ENCODE measurements around the gene SLC39A13. TPM values are rescaled to one million over a fixed set of nuclear protein-coding genes. Genes with fewer than 3 reads are reported as not detected.
A peak's percentile ranks its signal among the peaks of the same experiment; 100 is the strongest.

SLC39A13 gene
- 27.1 and 30.8 TPM in 2 replicates for total RNA-seq (2022)
- Bru-seq, nascent RNA = percentile 53 among the genes with signal in this experiment
- BruChase-seq, experiment 1, labeled RNA remaining after a 2-hour chase = percentile 61 among the genes with signal in this experiment
- percentile 64 among the genes with signal in this experiment for BruChase-seq, experiment 2, labeled RNA remaining after a 6-hour chase
- long read RNA-seq, partial matches to known transcripts = 24 of 108 reads
- long read RNA-seq, other reads (novel, unspliced or antisense) = 78 of 108 reads

DNA sequence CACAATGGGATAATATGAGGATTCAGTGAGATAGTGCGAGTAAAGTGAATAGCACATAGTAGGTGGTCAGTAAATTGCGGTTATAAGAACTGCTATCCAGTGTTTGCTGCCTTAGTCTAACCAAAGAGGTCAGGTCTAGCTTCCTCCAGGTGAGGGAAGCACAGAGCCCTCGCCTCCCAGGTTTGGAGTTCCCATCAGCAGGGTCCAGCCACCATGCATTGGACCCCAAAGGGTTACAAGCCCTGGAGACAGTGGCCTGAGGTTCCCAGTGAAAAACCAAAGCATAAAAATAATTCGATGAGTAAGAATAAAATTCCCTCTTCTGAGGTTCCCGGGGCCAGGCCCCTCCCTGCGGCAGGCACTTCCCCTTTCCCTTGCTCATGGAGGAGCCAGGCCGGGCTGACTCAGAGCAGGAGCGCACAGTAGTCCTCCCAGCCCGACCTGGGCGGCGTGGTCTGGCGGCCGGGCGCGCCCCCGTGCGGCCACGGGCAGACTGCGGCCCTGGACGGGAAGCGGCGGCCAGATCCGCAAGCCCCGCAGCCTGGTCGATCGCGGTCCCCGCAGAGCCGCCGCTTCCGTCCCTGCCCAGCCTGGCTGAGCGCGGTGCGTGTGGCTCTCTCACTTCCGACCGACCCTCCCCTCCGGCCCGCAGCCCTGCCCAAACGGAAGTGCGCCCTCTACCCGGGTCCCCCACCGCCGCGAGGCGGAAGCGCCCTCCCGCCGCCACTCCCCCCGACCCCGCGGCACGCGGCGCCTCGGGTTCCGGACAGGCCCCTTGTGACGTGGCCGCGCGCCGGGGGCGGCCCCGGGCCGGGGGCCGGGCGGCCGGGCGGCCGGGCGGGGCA is at the start of gene SLC39A13:
TSS of gene SLC39A13 (plus strand) at position 845 of the 845 bp plus-strand sequence. CDS start 1,505 bp downstream, outside the sequence.
- no peaks in the 10 kb centered on the region for H3K9me3 ChIP-seq
- Mint-ChIP-seq H3K9me3 (ENCODE audit: unreplicated experiment) (no peaks in the 10 kb centered on the region), H3K27ac (ENCODE audit: unreplicated experiment) (peak within 1 kb of the TSS; percentile 82), H3K36me3 (ENCODE audit: insufficient read depth, unreplicated experiment) (peaks cover 9% of the 10 kb centered on the region), H3K4me1 (ENCODE audit: low read depth, unreplicated experiment) (peaks cover 9% of the 10 kb centered on the region), H3K4me3 (ENCODE audit: unreplicated experiment) (peak within 1 kb of the TSS; percentile 89), H3K27me3 (ENCODE audit: insufficient read depth, unreplicated experiment) (no peaks in the 10 kb centered on the region)
- CTCF ChIA-PET = interaction anchor here (0.5 to 1.1 kb wide), 6 partner anchors 16 to 145 kb away, joined by 3 to 5 read pairs (median 4); no protein-coding TSS in a partner anchor
- TF ChIP-seq, protein P1, sequence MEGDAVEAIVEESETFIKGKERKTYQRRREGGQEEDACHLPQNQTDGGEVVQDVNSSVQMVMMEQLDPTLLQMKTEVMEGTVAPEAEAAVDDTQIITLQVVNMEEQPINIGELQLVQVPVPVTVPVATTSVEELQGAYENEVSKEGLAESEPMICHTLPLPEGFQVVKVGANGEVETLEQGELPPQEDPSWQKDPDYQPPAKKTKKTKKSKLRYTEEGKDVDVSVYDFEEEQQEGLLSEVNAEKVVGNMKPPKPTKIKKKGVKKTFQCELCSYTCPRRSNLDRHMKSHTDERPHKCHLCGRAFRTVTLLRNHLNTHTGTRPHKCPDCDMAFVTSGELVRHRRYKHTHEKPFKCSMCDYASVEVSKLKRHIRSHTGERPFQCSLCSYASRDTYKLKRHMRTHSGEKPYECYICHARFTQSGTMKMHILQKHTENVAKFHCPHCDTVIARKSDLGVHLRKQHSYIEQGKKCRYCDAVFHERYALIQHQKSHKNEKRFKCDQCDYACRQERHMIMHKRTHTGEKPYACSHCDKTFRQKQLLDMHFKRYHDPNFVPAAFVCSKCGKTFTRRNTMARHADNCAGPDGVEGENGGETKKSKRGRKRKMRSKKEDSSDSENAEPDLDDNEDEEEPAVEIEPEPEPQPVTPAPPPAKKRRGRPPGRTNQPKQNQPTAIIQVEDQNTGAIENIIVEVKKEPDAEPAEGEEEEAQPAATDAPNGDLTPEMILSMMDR (IDR thresholded peaks at IDR 0.05; ENCODE audit: insufficient read depth in 1 of 2, low read depth in 1 of 2, low read length in 1 of 2, severe bottlenecking in 1 of 2, unreplicated experiment in 1 of 2) = peak; percentile 60 to 85
- TSS peak; percentile 88 for BruUV-seq (replicated peaks)
- POLR2A ChIA-PET = interaction anchor here (0.5 to 1.0 kb wide), 6 partner anchors 13 to 145 kb away, joined by 3 to 7 read pairs (median 4); partner anchors contain the start of gene PSMC3
- H3K4me1 ChIP-seq = peaks cover 9% of the 10 kb centered on the region; the same call in 1 of the 2 replicates
- intact Hi-C loops (cut with micrococcal nuclease; ENCODE audit: unreplicated experiment) = loop anchor here (1.0 to 5.0 kb wide), 4 partner anchors 18 to 445 kb away; partner anchors contain the start of genes NR1H3 and PSMC3
- no peaks in the 10 kb centered on the region for H3K36me3 ChIP-seq (ENCODE audit: control insufficient read depth, insufficient read depth, low read length)
- H3K27me3 ChIP-seq (replicated peaks; ENCODE audit: control insufficient read depth, insufficient read depth, low read length) = no peaks in the 10 kb centered on the region
- DNase-seq = peak; percentile 96 to 98
- peak within 1 kb of the TSS; percentile 70 for H3K4me3 ChIP-seq (ENCODE audit: low read depth, low read length)

DNA sequence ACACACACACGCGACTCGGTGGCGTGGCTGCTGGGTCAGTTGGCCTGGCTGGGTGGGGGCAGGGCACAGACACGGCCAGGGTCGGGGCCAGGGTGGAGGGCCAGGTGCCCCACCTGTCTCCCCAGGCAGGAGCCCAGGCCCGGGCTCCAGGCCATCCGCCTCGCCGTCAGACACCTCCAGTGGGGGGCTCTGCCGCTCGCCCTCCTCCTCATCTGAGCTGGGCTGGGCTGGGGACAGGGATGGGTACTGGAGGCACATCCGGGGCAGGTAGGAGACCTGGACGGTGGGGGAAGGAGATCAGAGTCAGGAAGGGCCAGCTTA is 49.7 kb upstream of the SLC39A13 start:
- no peaks in the 10 kb centered on the region for H3K36me3 ChIP-seq (ENCODE audit: control insufficient read depth, insufficient read depth, low read length)
- H3K9me3 ChIP-seq = peaks cover 10% of the 10 kb centered on the region; the same call in 1 of the 2 replicates
- no peaks in the 10 kb centered on the region for H3K27me3 Mint-ChIP-seq (ENCODE audit: insufficient read depth, unreplicated experiment)
- ChIA-PET POLR2A (no interaction called here), CTCF (no interaction called here)
- H3K27me3 ChIP-seq (replicated peaks; ENCODE audit: control insufficient read depth, insufficient read depth, low read length) = no peaks in the 10 kb centered on the region
- H3K36me3 Mint-ChIP-seq (ENCODE audit: insufficient read depth, unreplicated experiment) = no peaks in the 10 kb centered on the region
- TF ChIP-seq, protein P1 (IDR thresholded peaks at IDR 0.05; ENCODE audit: insufficient read depth in 1 of 2, low read depth in 1 of 2, low read length in 1 of 2, severe bottlenecking in 1 of 2, unreplicated experiment in 1 of 2) = no peak
- no peak overlapping the region for H3K4me3 ChIP-seq (ENCODE audit: low read depth, low read length)
- DNase-seq = no peak
- H3K4me3 Mint-ChIP-seq (ENCODE audit: unreplicated experiment) = no peak overlapping the region
- peaks cover 4% of the 10 kb centered on the region; the same call in 1 of the 2 replicates for H3K4me1 ChIP-seq
- no peak overlapping the region for H3K27ac Mint-ChIP-seq (ENCODE audit: unreplicated experiment)
- H3K4me1 Mint-ChIP-seq (ENCODE audit: low read depth, unreplicated experiment) = no peaks in the 10 kb centered on the region
- H3K9me3 Mint-ChIP-seq (ENCODE audit: unreplicated experiment) = no peaks in the 10 kb centered on the region
- BruUV-seq (replicated peaks) = no TSS peak
- intact Hi-C loops (cut with micrococcal nuclease; ENCODE audit: unreplicated experiment) = no loop called here

DNA sequence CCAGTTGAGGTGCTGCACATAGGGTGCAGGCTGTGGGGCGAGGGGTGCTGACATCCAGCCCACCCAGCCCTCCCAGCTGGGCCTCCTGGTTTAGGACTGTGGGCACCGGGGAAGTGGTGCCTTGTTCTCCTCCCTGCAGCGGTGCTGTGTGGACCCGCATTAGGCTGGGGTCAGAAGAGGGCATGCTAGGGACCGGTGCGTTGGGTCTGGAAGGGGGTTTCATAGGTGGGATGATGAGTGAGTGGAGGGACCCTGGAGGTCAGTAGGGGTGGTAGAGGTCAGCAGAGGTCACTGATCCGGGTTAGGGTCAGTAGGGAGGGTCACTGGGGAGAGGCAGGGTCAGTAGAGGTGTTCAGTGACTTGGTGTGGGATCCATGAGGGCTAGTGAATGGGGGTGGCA is 49.2 kb upstream of the SLC39A13 start:
- DNase-seq = no peak
- ChIA-PET CTCF (no interaction called here), POLR2A (no interaction called here)
- Histone ChIP-seq H3K36me3 (ENCODE audit: control insufficient read depth, insufficient read depth, low read length) (no peaks in the 10 kb centered on the region), H3K9me3 (peaks cover 10% of the 10 kb centered on the region; the same call in 1 of the 2 replicates), H3K4me3 (ENCODE audit: low read depth, low read length) (no peak overlapping the region), H3K4me1 (peaks cover 4% of the 10 kb centered on the region; the same call in 1 of the 2 replicates), H3K27me3 (replicated peaks; ENCODE audit: control insufficient read depth, insufficient read depth, low read length) (no peaks in the 10 kb centered on the region)
- Mint-ChIP-seq H3K27ac (ENCODE audit: unreplicated experiment) (no peak overlapping the region), H3K27me3 (ENCODE audit: insufficient read depth, unreplicated experiment) (no peaks in the 10 kb centered on the region), H3K36me3 (ENCODE audit: insufficient read depth, unreplicated experiment) (no peaks in the 10 kb centered on the region), H3K4me3 (ENCODE audit: unreplicated experiment) (no peak overlapping the region), H3K9me3 (ENCODE audit: unreplicated experiment) (no peaks in the 10 kb centered on the region), H3K4me1 (ENCODE audit: low read depth, unreplicated experiment) (no peaks in the 10 kb centered on the region)
- TF ChIP-seq, protein P1 (IDR thresholded peaks at IDR 0.05; ENCODE audit: insufficient read depth in 1 of 2, low read depth in 1 of 2, low read length in 1 of 2, severe bottlenecking in 1 of 2, unreplicated experiment in 1 of 2) = no peak
- BruUV-seq (replicated peaks) = no TSS peak
- intact Hi-C loops (cut with micrococcal nuclease; ENCODE audit: unreplicated experiment) = no loop called here

Measured in Caco-2 (cell line).